BJ (cell line): ENCODE data around the gene ZNF586. TPM values are rescaled to one million over a fixed set of nuclear protein-coding genes. Genes with fewer than 3 reads are reported as not detected.
"Not testable (repeated sequence)": the region's sequence is repeated elsewhere in the genome, so short reads cannot be mapped to it uniquely, and the experiment has no call there.

Experiments
- CTCF ChIA-PET: fragments of 350-600 bp; formaldehyde crosslinking; extraction: SDS; loops from one replicate; lab custom pipeline; 2021; ENCODE audit warnings: antibody characterized with exemption, inconsistent platforms; lab: Yijun Ruan, JAX
- POLR2A ChIA-PET: fragments of 300-600 bp; sonication (Branson Sonifier 250); formaldehyde crosslinking; extraction: SDS; loops from one replicate; lab custom pipeline; 2021; ENCODE audit warnings: antibody characterized with exemption; lab: Charles Lee
- DNase-seq: peaks from one replicate; pipeline ENCODE4 v3.0.0-alpha.2; 2011; ENCODE audit warnings: low read depth
- H3K27me3 ChIP-seq: 2 replicates; pipeline ENCODE4 v1.6.0; 2011; ENCODE audit warnings: low read length; ENCODE audit not compliant: control insufficient read depth, insufficient read depth
- H3K36me3 ChIP-seq: 2 replicates; pipeline ENCODE4 v1.5.1; 2011; ENCODE audit warnings: low read length; ENCODE audit not compliant: control insufficient read depth, insufficient read depth
- H3K4me3 ChIP-seq: 2 replicates; pipeline ENCODE4 v1.5.1; 2011; ENCODE audit warnings: low read depth, mild to moderate bottlenecking, control low read depth, low read length
- CTCF ChIP-seq: IDR thresholded peaks from 2 replicates; pipeline ENCODE4 v1.5.1; 2011; ENCODE audit warnings: low read depth, mild to moderate bottlenecking, control low read depth, inconsistent platforms, low read length, moderate library complexity; ENCODE audit not compliant: insufficient read depth
- polyA plus RNA-seq: library from polyadenylated mRNA; depleted of rRNA; stranded (reverse); fragments of >200 nt; gene quantifications from 2 replicates; pipeline ENCODE4 v1.2.3, GENCODE V29; 2011

ZNF586 gene
- polyA plus RNA-seq, 1 experiment = 3.9 TPM

- DNase-seq = no peak
- H3K36me3 ChIP-seq = peaks cover 10% of the 10 kb centered on the region
- no peak for TF ChIP-seq CTCF
- H3K4me3 ChIP-seq = no peak overlapping the region
- ChIA-PET CTCF (interaction anchor here (0.8 kb wide), 1 partner anchor 234 kb away, joined by 3 read pairs; no protein-coding TSS in a partner anchor), POLR2A (no interaction called here)
- H3K27me3 ChIP-seq = no peaks in the 10 kb centered on the region
Observed at GRCh38 chr19:57789288-57789687, 19.8 kb downstream of the ZNF586 start.

DNA sequence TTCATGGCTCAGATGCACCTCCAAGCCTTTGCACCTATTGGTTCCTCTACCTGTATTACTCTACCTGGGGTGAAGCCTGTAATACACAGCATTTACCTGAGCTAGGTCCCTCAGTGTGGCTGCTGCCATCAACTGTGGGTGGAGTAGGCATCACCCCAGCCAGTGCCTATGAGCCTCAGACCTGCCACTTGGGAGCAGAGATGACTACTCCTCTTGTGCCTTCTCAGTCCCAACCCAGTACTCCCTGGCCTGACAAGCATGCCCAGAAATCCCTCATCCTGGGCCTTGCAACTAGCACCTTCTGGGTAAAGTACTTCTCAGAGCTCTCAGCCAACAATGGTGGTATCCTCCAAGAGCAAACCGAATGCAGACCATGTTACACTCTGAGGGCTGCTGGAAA is 27.1 kb downstream of the ZNF586 start:
- POLR2A ChIA-PET = not testable (repeated sequence)

DNA sequence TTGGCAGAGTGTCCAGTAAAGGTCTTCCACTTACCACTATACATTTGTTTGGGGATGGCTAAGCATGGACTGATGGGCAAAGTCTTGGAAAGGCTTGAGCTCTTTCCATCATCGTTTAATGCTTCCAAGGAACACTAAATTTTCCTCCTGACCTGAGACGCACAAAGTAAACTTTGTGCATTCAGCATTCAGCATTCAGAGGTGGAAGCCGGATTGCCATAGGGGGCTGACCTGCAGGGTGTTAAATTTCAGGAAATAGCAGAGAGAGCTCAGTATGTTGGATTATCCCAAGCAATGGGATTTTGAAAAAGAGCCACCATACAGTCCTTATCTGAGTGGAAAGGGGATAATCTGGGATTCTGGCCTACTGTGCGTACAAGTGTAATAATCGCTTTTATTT is 31.2 kb downstream of the ZNF586 start:
- no peak overlapping the region for H3K4me3 ChIP-seq
- DNase-seq = no peak
- no peaks in the 10 kb centered on the region for H3K36me3 ChIP-seq
- no peak for TF ChIP-seq CTCF
- POLR2A ChIA-PET = no interaction called here
- CTCF ChIA-PET = interaction anchor here (0.5 kb wide), 1 partner anchor 13 kb away, joined by 3 read pairs; no protein-coding TSS in a partner anchor
- H3K27me3 ChIP-seq = no peaks in the 10 kb centered on the region

More for the DNA sequence above, 27.1 kb downstream of the ZNF586 start:
- H3K4me3 ChIP-seq, H3K36me3 ChIP-seq, CTCF ChIA-PET, DNase-seq, H3K27me3 ChIP-seq: not testable (repeated sequence)

- Histone ChIP-seq H3K4me3 (no peak overlapping the region), H3K27me3 (no peaks in the 10 kb centered on the region), H3K36me3 (no peaks in the 10 kb centered on the region)
- ChIA-PET CTCF (no interaction called here), POLR2A (no interaction called here)
- no peak for TF ChIP-seq CTCF
- DNase-seq = no peak
Observed at GRCh38 chr19:57802269-57802668, 32.8 kb downstream of the ZNF586 start.

DNA sequence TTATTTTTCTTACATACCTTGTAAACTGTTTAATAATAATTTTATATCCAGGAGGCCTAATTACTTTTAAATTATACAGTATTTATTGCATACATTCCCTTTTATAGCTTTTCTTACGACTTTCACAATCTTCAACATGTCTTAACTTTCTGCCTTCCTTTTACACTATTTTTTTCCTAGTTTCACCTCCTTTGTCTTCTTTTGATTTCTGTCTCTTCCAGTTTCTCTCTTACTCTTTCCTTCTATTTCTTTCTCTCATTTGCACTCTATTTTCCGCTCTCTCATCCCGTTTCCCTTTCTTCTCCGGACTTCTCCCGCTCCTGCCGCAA is 33.8 kb downstream of the ZNF586 start:
- no peaks in the 10 kb centered on the region for H3K27me3 ChIP-seq
- H3K36me3 ChIP-seq = no peaks in the 10 kb centered on the region
- CTCF ChIA-PET = no interaction called here
- TF ChIP-seq CTCF = no peak
- no peak for DNase-seq
- peak overlapping the region; percentile 49 for H3K4me3 ChIP-seq
- POLR2A ChIA-PET = interaction anchor here (0.6 kb wide), 1 partner anchor 76 kb away, joined by 12 read pairs; the partner anchor contains the start of gene ZNF671

- Histone ChIP-seq H3K27me3 (no peaks in the 10 kb centered on the region), H3K36me3 (peaks cover 2% of the 10 kb centered on the region; the same call in 1 of the 2 replicates), H3K4me3 (peak overlapping the region; percentile 49)
- no peak for TF ChIP-seq CTCF
- POLR2A ChIA-PET = interaction anchor here (0.7 kb wide), 1 partner anchor 9 kb away, joined by 3 read pairs; no protein-coding TSS in a partner anchor
- CTCF ChIA-PET = interaction anchor here (0.7 kb wide), 1 partner anchor 8 kb away, joined by 3 read pairs; no protein-coding TSS in a partner anchor
- peak; percentile 34 for DNase-seq
Observed at GRCh38 chr19:57803594-57804325, 34.3 kb downstream of the ZNF586 start.
